HepG2 (cell line): ENCODE measurements around the gene KIRREL2. TPM values are rescaled to one million over a fixed set of nuclear protein-coding genes. Genes with fewer than 3 reads are reported as not detected.
A peak's percentile ranks its signal among the peaks of the same experiment; 100 is the strongest.

Experiments used
- AFF4 ChIP-seq: sonication (generic); formaldehyde crosslinking; IDR thresholded peaks from 2 replicates; pipeline ENCODE4 v1.4.0; 2020; ENCODE audit warnings: missing genetic modification reagents
- ASH2L ChIP-seq: fragments of 300-600, 200-600 bp; sonication (generic); IDR thresholded peaks from 2 replicates; pipeline ENCODE4 v1.7.0; 2017; ENCODE audit warnings: low read depth, mild to moderate bottlenecking, moderate library complexity, mixed read lengths, low read length; ENCODE audit not compliant: insufficient read length
- DNMT3B ChIP-seq: conservative IDR thresholded peaks from 2 replicates; pipeline ENCODE4 v1.6.1; 2016; ENCODE audit warnings: missing biosample characterization, control low read depth
- ETV5 ChIP-seq: IDR thresholded peaks from 2 replicates; pipeline ENCODE4 v1.6.1; 2018; ENCODE audit warnings: missing biosample characterization, missing genetic modification reagents, inconsistent platforms, borderline replicate concordance
- GMEB2 ChIP-seq: IDR thresholded peaks from 2 replicates; pipeline ENCODE4 v1.6.1; 2016; ENCODE audit warnings: missing biosample characterization, missing genetic modification reagents, low read depth
- GPN1 ChIP-seq: sonication (generic); formaldehyde crosslinking; IDR thresholded peaks from 2 replicates; pipeline ENCODE4 v1.5.1; 2020; ENCODE audit warnings: missing genetic modification reagents, borderline replicate concordance
- HOXA5 ChIP-seq: sonication (generic); formaldehyde crosslinking; IDR thresholded peaks from 2 replicates; pipeline ENCODE4 v1.4.0; 2020; ENCODE audit warnings: missing genetic modification reagents
- ISX ChIP-seq: sonication (generic); formaldehyde crosslinking; conservative IDR thresholded peaks from 2 replicates; pipeline ENCODE4 v1.5.0; 2020; ENCODE audit warnings: missing genetic modification reagents
- MAZ ChIP-seq, 2 experiments: sonication (generic) in 1 of 2; formaldehyde crosslinking in 1 of 2; IDR thresholded peaks; 2 replicates each; pipeline versions ENCODE4 v1.5.0 to v1.6.1; 2012 to 2020; ENCODE audit warnings: low read depth in 2 of 2, mild to moderate bottlenecking in 2 of 2, borderline replicate concordance in 1 of 2, improper control_type of control experiment in 1 of 2, low read length in 1 of 2, missing genetic modification reagents in 1 of 2, moderate library complexity in 1 of 2
- SOX6 ChIP-seq, 2 experiments: fragments of 450-650 bp in 1 of 2; sonication (generic) in 1 of 2; formaldehyde crosslinking in 1 of 2; IDR thresholded peaks; 2 replicates each; pipeline versions ENCODE4 v1.4.0 to v1.6.1; 2017 to 2020; ENCODE audit warnings: antibody characterized with exemption in 1 of 2, mild to moderate bottlenecking in 1 of 2, missing genetic modification reagents in 1 of 2
- TFAP4 ChIP-seq: sonication (generic); IDR thresholded peaks from 2 replicates; pipeline ENCODE4 v1.6.1; 2016; ENCODE audit warnings: low read depth, borderline replicate concordance
- ZBTB14 ChIP-seq: sonication (generic); formaldehyde crosslinking; IDR thresholded peaks from 2 replicates; pipeline ENCODE4 v1.4.0; 2020; ENCODE audit warnings: missing genetic modification reagents
- ZFP36L2 ChIP-seq: sonication (generic); formaldehyde crosslinking; IDR thresholded peaks from 2 replicates; pipeline ENCODE4 v1.4.0; 2020; ENCODE audit warnings: missing genetic modification reagents
- ZNF460 ChIP-seq: sonication (generic); formaldehyde crosslinking; IDR thresholded peaks from 2 replicates; pipeline ENCODE4 v1.5.1; 2020; ENCODE audit warnings: missing genetic modification reagents, mild to moderate bottlenecking, borderline replicate concordance
- ZNF496 ChIP-seq: sonication (generic); formaldehyde crosslinking; IDR thresholded peaks from 2 replicates; pipeline ENCODE4 v1.8.1; 2023; ENCODE audit warnings: mild to moderate bottlenecking, moderate library complexity, missing genetic modification reagents; ENCODE audit not compliant: insufficient replicate concordance
- ZNF768 ChIP-seq: sonication (generic); formaldehyde crosslinking; IDR thresholded peaks from 2 replicates; pipeline ENCODE4 v1.4.0; 2020; ENCODE audit warnings: missing genetic modification reagents
- polyA plus RNA-seq, 8 experiments: library from polyadenylated mRNA; depleted of rRNA in 3 of 8; stranded (reverse) in 7 of 8; unstranded in 1 of 8; fragments of >200 nt; fragmentation: Illumina TruSeq in 4 of 8; extraction: Trizol in 4 of 8; gene quantifications; 2 replicates each; pipeline versions ENCODE4 v1.2.1 to v1.2.3, GENCODE V29; 2011 to 2016; ENCODE audit warnings: low read depth in 4 of 8, missing spikeins in 1 of 8, mixed read lengths in 1 of 8; ENCODE audit not compliant: insufficient read depth in 1 of 8
- total RNA-seq, 5 experiments: library from RNA; depleted of rRNA; stranded (reverse); fragments of >200 nt; fragmentation: Illumina TruSeq; extraction: Trizol; gene quantifications; 2 replicates each; pipeline ENCODE4 v1.2.3, GENCODE V29; 2016; ENCODE audit warnings: low read depth in 1 of 5
- TF ChIP-seq, protein P1 (sequence below): sonication (generic); formaldehyde crosslinking; IDR thresholded peaks from 2 replicates; pipeline ENCODE4 v1.4.0; 2020; ENCODE audit warnings: missing genetic modification reagents, mild to moderate bottlenecking, borderline replicate concordance

The KIRREL2 gene
- total and polyA plus RNA-seq, 2 of the 13 experiments (the other 11 are each of a cell fraction or from before 2014, with no cell fraction given): 0.18 to 2.4 TPM

DNA sequence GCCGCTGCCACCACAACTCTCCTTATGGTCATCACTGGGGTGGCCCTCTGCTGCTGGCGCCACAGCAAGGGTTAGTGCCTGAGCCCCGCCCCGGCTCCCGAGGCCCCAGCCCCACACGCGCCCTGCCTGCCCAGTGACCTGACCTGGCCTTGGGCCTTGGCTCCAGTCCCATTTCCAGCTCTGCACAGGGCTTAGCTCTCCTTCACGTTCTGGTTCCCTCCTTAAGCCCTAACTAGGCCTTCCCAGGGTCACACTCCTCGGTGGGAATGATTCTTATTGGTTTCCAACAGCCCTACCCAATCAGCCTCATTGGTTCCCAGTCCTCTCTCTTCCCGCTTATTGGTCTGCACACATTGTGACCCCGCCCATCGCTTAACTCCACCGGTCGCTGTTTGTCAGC is 5.8 kb downstream of the KIRREL2 start (continued):
- TF ChIP-seq ZBTB14 (CRISPR knock-in tag) (no peak), TFAP4 (no peak), ZNF496 (CRISPR knock-in tag) (no peak), ASH2L (no peak), ZFP36L2 (no peak), GMEB2 (no peak), GPN1 (no peak), MAZ (IDR thresholded peaks at IDR 0.05; ENCODE audit: borderline replicate concordance, low read depth, low read length) (no peak), MAZ (CRISPR knock-in tag; IDR thresholded peaks at IDR 0.05; ENCODE audit: low read depth) (no peak), ETV5 (CRISPR knock-in tag) (no peak), ZNF768 (CRISPR knock-in tag) (no peak), HOXA5 (CRISPR knock-in tag) (no peak), DNMT3B (CRISPR knock-in tag) (no peak), AFF4 (CRISPR knock-in tag) (no peak), ZNF460 (CRISPR knock-in tag) (no peak), ISX (CRISPR knock-in tag) (no peak), SOX6 (IDR thresholded peaks at IDR 0.05) (no peak), SOX6 (CRISPR knock-in tag; IDR thresholded peaks at IDR 0.05) (peak; percentile 31; the same call in 1 of the 2 replicates)
- TF ChIP-seq, protein P1, sequence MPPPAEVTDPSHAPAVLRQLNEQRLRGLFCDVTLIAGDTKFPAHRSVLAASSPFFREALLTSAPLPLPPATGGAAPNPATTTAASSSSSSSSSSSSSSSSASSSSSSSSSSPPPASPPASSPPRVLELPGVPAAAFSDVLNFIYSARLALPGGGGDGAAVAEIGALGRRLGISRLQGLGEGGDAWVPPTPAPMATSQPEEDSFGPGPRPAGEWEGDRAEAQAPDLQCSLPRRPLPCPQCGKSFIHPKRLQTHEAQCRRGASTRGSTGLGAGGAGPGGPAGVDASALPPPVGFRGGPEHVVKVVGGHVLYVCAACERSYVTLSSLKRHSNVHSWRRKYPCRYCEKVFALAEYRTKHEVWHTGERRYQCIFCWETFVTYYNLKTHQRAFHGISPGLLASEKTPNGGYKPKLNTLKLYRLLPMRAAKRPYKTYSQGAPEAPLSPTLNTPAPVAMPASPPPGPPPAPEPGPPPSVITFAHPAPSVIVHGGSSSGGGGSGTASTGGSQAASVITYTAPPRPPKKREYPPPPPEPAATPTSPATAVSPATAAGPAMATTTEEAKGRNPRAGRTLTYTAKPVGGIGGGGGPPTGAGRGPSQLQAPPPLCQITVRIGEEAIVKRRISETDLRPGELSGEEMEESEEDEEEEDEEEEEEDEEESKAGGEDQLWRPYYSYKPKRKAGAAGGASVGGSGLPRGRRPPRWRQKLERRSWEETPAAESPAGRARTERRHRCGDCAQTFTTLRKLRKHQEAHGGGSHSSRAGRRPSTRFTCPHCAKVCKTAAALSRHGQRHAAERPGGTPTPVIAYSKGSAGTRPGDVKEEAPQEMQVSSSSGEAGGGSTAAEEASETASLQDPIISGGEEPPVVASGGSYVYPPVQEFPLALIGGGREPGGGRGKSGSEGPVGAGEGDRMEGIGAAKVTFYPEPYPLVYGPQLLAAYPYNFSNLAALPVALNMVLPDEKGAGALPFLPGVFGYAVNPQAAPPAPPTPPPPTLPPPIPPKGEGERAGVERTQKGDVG (CRISPR knock-in tag): no peak
